ENCODE measurements around the gene SPECC1.

SPECC1 gene

GRCh38 chr17:20243524-20243923 lies 234.4 kb downstream of the SPECC1 start:
- Histone ChIP-seq H3K9me3 (ENCODE audit: control insufficient read depth in 2 of 2, low read length in 2 of 2) (no peaks in the 10 kb centered on the region), H3K9ac (ENCODE audit: low read depth in 1 of 2, low read length in 2 of 2) (no peak overlapping the region)

GRCh38 chr17:20244671-20245070 lies 235.5 kb downstream of the SPECC1 start:
- Histone ChIP-seq H3K27me3 (ENCODE audit: control insufficient read depth in 2 of 2, insufficient read depth in 2 of 2, low read length in 2 of 2) (no peaks in the 10 kb centered on the region), H3K36me3 (ENCODE audit: control insufficient read depth in 2 of 2, insufficient read depth in 2 of 2, low read length in 2 of 2) (peaks cover 14 to 22% of the 10 kb centered on the region in 2 donors), H3K27ac (ENCODE audit: low read depth in 2 of 2, low read length in 2 of 2) (no peak overlapping the region), H3K9ac (ENCODE audit: low read depth in 1 of 2, low read length in 2 of 2) (no peak overlapping the region), H3K4me3 (ENCODE audit: low read length in 2 of 2) (no peak overlapping the region), H3K4me1 (ENCODE audit: control insufficient read depth in 2 of 2, insufficient read depth in 2 of 2, low read length in 2 of 2) (no peaks in the 10 kb centered on the region), H3K9me3 (ENCODE audit: control insufficient read depth in 2 of 2, low read length in 2 of 2) (no peaks in the 10 kb centered on the region)

More at GRCh38 chr17:20243524-20243923, 234.4 kb downstream of the SPECC1 start:
- Histone ChIP-seq H3K36me3 (ENCODE audit: control insufficient read depth in 2 of 2, insufficient read depth in 2 of 2, low read length in 2 of 2) (peaks cover 14 to 19% of the 10 kb centered on the region in 2 donors), H3K27me3 (ENCODE audit: control insufficient read depth in 2 of 2, insufficient read depth in 2 of 2, low read length in 2 of 2) (no peaks in the 10 kb centered on the region), H3K4me1 (ENCODE audit: control insufficient read depth in 2 of 2, insufficient read depth in 2 of 2, low read length in 2 of 2) (no peaks in the 10 kb centered on the region), H3K27ac (ENCODE audit: low read depth in 2 of 2, low read length in 2 of 2) (no peak overlapping the region), H3K4me3 (ENCODE audit: low read length in 2 of 2) (no peak overlapping the region)

DNA sequence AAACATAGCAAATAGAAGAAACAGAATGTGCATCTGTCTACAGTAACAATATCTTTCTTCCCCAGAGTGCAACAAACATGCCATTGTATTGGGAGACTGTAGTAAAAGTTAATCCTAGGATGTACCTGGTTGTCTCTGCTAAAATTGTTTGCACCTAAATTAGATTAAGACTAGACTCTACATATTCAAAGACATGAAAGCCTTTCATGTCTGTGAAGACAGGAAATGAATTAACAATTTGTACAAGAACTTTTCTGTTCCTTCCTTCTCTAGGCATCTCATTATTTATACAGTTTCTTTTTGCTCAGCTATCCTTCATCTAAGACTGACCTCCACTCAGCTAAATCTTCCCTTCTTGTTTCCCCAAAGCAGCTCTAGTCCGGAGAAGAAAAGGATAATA lies 237.5 kb downstream of the SPECC1 start:
- H3K4me1 ChIP-seq (ENCODE audit: control insufficient read depth in 2 of 2, insufficient read depth in 2 of 2, low read length in 2 of 2) = no peaks in the 10 kb centered on the region
- no peaks in the 10 kb centered on the region for H3K9me3 ChIP-seq (ENCODE audit: control insufficient read depth in 2 of 2, low read length in 2 of 2)
- no peak overlapping the region for H3K27ac ChIP-seq (ENCODE audit: low read depth in 2 of 2, low read length in 2 of 2)
- no peak overlapping the region for H3K9ac ChIP-seq (ENCODE audit: low read depth in 1 of 2, low read length in 2 of 2)
- no peaks in the 10 kb centered on the region for H3K27me3 ChIP-seq (ENCODE audit: control insufficient read depth in 2 of 2, insufficient read depth in 2 of 2, low read length in 2 of 2)
- peaks cover 17 to 26% of the 10 kb centered on the region in 2 donors for H3K36me3 ChIP-seq (ENCODE audit: control insufficient read depth in 2 of 2, insufficient read depth in 2 of 2, low read length in 2 of 2)
- H3K4me3 ChIP-seq (ENCODE audit: low read length in 2 of 2) = no peak overlapping the region

- no peak overlapping the region for H3K27ac ChIP-seq (ENCODE audit: low read depth in 2 of 2, low read length in 2 of 2)
- no peaks in the 10 kb centered on the region for H3K4me1 ChIP-seq (ENCODE audit: control insufficient read depth in 2 of 2, insufficient read depth in 2 of 2, low read length in 2 of 2)
- peaks cover 33 to 38% of the 10 kb centered on the region in 2 donors for H3K36me3 ChIP-seq (ENCODE audit: control insufficient read depth in 2 of 2, insufficient read depth in 2 of 2, low read length in 2 of 2)
- no peaks in the 10 kb centered on the region for H3K27me3 ChIP-seq (ENCODE audit: control insufficient read depth in 2 of 2, insufficient read depth in 2 of 2, low read length in 2 of 2)
- no peaks in the 10 kb centered on the region for H3K9me3 ChIP-seq (ENCODE audit: control insufficient read depth in 2 of 2, low read length in 2 of 2)
- no peak overlapping the region for H3K4me3 ChIP-seq (ENCODE audit: low read length in 2 of 2)
- no peak overlapping the region for H3K9ac ChIP-seq (ENCODE audit: low read depth in 1 of 2, low read length in 2 of 2)
Measured at GRCh38 chr17:20253323-20253722, 244.2 kb downstream of the SPECC1 start.

GRCh38 chr17:20254541-20254940 lies 245.4 kb downstream of the SPECC1 start:
- Histone ChIP-seq H3K4me1 (ENCODE audit: control insufficient read depth in 2 of 2, insufficient read depth in 2 of 2, low read length in 2 of 2) (no peaks in the 10 kb centered on the region), H3K9me3 (ENCODE audit: control insufficient read depth in 2 of 2, low read length in 2 of 2) (no peaks in the 10 kb centered on the region), H3K27me3 (ENCODE audit: control insufficient read depth in 2 of 2, insufficient read depth in 2 of 2, low read length in 2 of 2) (no peaks in the 10 kb centered on the region), H3K36me3 (ENCODE audit: control insufficient read depth in 2 of 2, insufficient read depth in 2 of 2, low read length in 2 of 2) (peaks cover 34 to 40% of the 10 kb centered on the region in 2 donors), H3K9ac (ENCODE audit: low read depth in 1 of 2, low read length in 2 of 2) (no peak overlapping the region), H3K27ac (ENCODE audit: low read depth in 2 of 2, low read length in 2 of 2) (no peak overlapping the region), H3K4me3 (ENCODE audit: low read length in 2 of 2) (no peak overlapping the region)

DNA sequence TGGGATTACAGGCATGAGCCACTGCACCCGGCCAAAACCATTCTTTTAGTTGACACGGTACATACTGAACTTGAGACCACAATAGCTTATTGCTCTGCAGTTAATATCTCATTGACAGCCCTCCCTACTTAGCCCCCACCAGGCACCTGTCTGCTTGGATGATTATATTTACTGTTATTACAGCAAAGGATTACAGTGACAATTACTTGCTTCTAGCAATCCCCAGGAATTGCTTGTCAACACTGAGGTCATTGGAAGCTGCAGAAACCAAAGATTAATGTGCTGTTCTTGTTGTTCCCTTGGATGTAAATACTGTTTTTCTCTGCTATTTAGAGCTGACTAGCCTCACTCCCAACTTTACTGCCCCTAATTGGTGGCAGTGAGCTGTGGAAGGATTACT lies 247.0 kb downstream of the SPECC1 start:
- H3K4me1 ChIP-seq (ENCODE audit: control insufficient read depth in 2 of 2, insufficient read depth in 2 of 2, low read length in 2 of 2) = no peaks in the 10 kb centered on the region
- H3K9me3 ChIP-seq (ENCODE audit: control insufficient read depth in 2 of 2, low read length in 2 of 2) = no peaks in the 10 kb centered on the region
- no peaks in the 10 kb centered on the region for H3K27me3 ChIP-seq (ENCODE audit: control insufficient read depth in 2 of 2, insufficient read depth in 2 of 2, low read length in 2 of 2)
- no peak overlapping the region for H3K9ac ChIP-seq (ENCODE audit: low read depth in 1 of 2, low read length in 2 of 2)
- no peak overlapping the region for H3K4me3 ChIP-seq (ENCODE audit: low read length in 2 of 2)
- H3K27ac ChIP-seq (ENCODE audit: low read depth in 2 of 2, low read length in 2 of 2) = no peak overlapping the region
- peaks cover 38 to 43% of the 10 kb centered on the region in 2 donors for H3K36me3 ChIP-seq (ENCODE audit: control insufficient read depth in 2 of 2, insufficient read depth in 2 of 2, low read length in 2 of 2)

DNA sequence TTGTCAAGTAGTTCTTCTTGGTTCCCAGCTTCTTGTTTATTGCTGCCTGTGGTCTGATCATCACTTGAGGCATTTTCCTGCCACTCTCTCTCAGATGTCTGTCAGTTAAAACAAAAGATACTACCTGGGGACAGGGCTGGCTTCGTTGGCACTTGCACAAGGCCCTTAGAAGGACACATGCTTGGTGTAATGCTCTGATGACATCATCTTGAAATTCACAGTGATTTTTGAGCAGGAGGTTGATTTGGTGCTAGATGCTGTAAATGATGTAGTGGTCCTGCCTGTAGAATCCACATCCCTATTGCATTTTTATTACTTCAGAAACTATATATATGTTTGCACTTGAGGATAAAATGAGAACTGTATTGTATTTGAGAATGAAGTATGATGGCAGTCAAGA lies 247.8 kb downstream of the SPECC1 start:
- H3K4me1 ChIP-seq (ENCODE audit: control insufficient read depth in 2 of 2, insufficient read depth in 2 of 2, low read length in 2 of 2) = no peaks in the 10 kb centered on the region
- no peak overlapping the region for H3K9ac ChIP-seq (ENCODE audit: low read depth in 1 of 2, low read length in 2 of 2)
- H3K27me3 ChIP-seq (ENCODE audit: control insufficient read depth in 2 of 2, insufficient read depth in 2 of 2, low read length in 2 of 2) = no peaks in the 10 kb centered on the region
- peaks cover 39 to 44% of the 10 kb centered on the region in 2 donors for H3K36me3 ChIP-seq (ENCODE audit: control insufficient read depth in 2 of 2, insufficient read depth in 2 of 2, low read length in 2 of 2)
- H3K9me3 ChIP-seq (ENCODE audit: control insufficient read depth in 2 of 2, low read length in 2 of 2) = no peaks in the 10 kb centered on the region
- no peak overlapping the region for H3K27ac ChIP-seq (ENCODE audit: low read depth in 2 of 2, low read length in 2 of 2)
- no peak overlapping the region for H3K4me3 ChIP-seq (ENCODE audit: low read length in 2 of 2)

DNA sequence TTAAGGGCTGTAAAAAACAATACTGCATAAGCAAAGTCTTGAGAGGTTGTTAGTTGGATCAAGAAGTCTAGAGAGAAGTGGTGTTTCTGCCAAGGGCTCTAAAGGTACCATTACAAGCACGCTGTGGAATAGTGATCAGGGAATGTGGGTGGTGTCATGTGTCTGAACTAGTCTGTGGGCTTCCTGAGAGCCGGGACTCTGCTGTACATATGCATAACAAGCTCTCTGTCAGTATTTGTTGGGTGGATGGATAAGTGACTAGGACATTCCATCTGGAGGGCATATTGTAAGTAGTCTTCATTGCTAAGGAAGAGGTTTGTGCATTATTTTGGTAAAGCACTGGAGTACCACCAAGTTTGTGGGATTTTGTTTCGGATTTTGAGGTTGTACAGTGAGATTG lies 248.6 kb downstream of the SPECC1 start:
- Histone ChIP-seq H3K4me1 (ENCODE audit: control insufficient read depth in 2 of 2, insufficient read depth in 2 of 2, low read length in 2 of 2) (no peaks in the 10 kb centered on the region), H3K27me3 (ENCODE audit: control insufficient read depth in 2 of 2, insufficient read depth in 2 of 2, low read length in 2 of 2) (no peaks in the 10 kb centered on the region), H3K4me3 (ENCODE audit: low read length in 2 of 2) (no peak overlapping the region), H3K9ac (ENCODE audit: low read depth in 1 of 2, low read length in 2 of 2) (no peak overlapping the region), H3K27ac (ENCODE audit: low read depth in 2 of 2, low read length in 2 of 2) (no peak overlapping the region), H3K36me3 (ENCODE audit: control insufficient read depth in 2 of 2, insufficient read depth in 2 of 2, low read length in 2 of 2) (peaks cover 37 to 48% of the 10 kb centered on the region in 2 donors), H3K9me3 (ENCODE audit: control insufficient read depth in 2 of 2, low read length in 2 of 2) (no peaks in the 10 kb centered on the region)

- Histone ChIP-seq H3K27me3 (ENCODE audit: control insufficient read depth in 2 of 2, insufficient read depth in 2 of 2, low read length in 2 of 2) (no peaks in the 10 kb centered on the region), H3K9ac (ENCODE audit: low read depth in 1 of 2, low read length in 2 of 2) (no peak overlapping the region), H3K9me3 (ENCODE audit: control insufficient read depth in 2 of 2, low read length in 2 of 2) (no peaks in the 10 kb centered on the region), H3K27ac (ENCODE audit: low read depth in 2 of 2, low read length in 2 of 2) (no peak overlapping the region), H3K4me1 (ENCODE audit: control insufficient read depth in 2 of 2, insufficient read depth in 2 of 2, low read length in 2 of 2) (no peaks in the 10 kb centered on the region), H3K4me3 (ENCODE audit: low read length in 2 of 2) (no peak overlapping the region), H3K36me3 (ENCODE audit: control insufficient read depth in 2 of 2, insufficient read depth in 2 of 2, low read length in 2 of 2) (peaks cover 35 to 37% of the 10 kb centered on the region in 2 donors)
Measured at GRCh38 chr17:20259668-20260067, 250.5 kb downstream of the SPECC1 start.

DNA sequence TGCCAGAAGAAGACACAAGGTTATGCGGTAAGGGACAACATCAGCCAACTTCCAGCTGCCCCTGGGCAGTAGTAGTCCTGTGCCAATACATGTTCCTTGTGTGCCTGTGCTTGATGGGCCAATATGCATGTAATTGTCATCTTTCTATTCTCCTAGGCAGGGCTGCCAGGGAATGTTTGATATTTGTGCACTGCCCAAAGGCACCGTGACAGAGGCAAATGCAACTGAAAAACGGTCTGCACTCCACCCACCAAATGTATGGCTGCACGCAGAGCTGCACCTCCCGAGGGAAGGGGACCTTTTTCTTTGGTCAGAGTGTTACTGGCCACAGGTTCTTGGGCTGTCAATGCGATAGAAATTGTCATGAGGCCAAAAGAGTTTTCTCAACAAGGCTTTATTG lies 251.1 kb downstream of the SPECC1 start:
- no peak overlapping the region for H3K27ac ChIP-seq (ENCODE audit: low read depth in 2 of 2, low read length in 2 of 2)
- H3K9ac ChIP-seq (ENCODE audit: low read depth in 1 of 2, low read length in 2 of 2) = no peak overlapping the region
- H3K36me3 ChIP-seq (ENCODE audit: control insufficient read depth in 2 of 2, insufficient read depth in 2 of 2, low read length in 2 of 2) = peaks cover 32 to 33% of the 10 kb centered on the region in 2 donors
- no peak overlapping the region for H3K4me3 ChIP-seq (ENCODE audit: low read length in 2 of 2)
- H3K4me1 ChIP-seq (ENCODE audit: control insufficient read depth in 2 of 2, insufficient read depth in 2 of 2, low read length in 2 of 2) = no peaks in the 10 kb centered on the region
- H3K9me3 ChIP-seq (ENCODE audit: control insufficient read depth in 2 of 2, low read length in 2 of 2) = no peaks in the 10 kb centered on the region
- H3K27me3 ChIP-seq (ENCODE audit: control insufficient read depth in 2 of 2, insufficient read depth in 2 of 2, low read length in 2 of 2) = no peaks in the 10 kb centered on the region

Data from mucosa of rectum (tissue), 2 donors.